BJ (cell line): ENCODE data around the gene SBNO2. TPM values are rescaled to one million over a fixed set of nuclear protein-coding genes. Genes with fewer than 3 reads are reported as not detected.

Experiments used
- CTCF ChIA-PET: fragments of 350-600 bp; formaldehyde crosslinking; extraction: SDS; loops from one replicate; lab custom pipeline; 2021; ENCODE audit warnings: antibody characterized with exemption, inconsistent platforms; lab: Yijun Ruan, JAX
- POLR2A ChIA-PET: fragments of 300-600 bp; sonication (Branson Sonifier 250); formaldehyde crosslinking; extraction: SDS; loops from one replicate; lab custom pipeline; 2021; ENCODE audit warnings: antibody characterized with exemption; lab: Charles Lee
- DNase-seq: peaks from one replicate; pipeline ENCODE4 v3.0.0-alpha.2; 2011; ENCODE audit warnings: low read depth
- H3K27me3 ChIP-seq: 2 replicates; pipeline ENCODE4 v1.6.0; 2011; ENCODE audit warnings: low read length; ENCODE audit not compliant: control insufficient read depth, insufficient read depth
- H3K36me3 ChIP-seq: 2 replicates; pipeline ENCODE4 v1.5.1; 2011; ENCODE audit warnings: low read length; ENCODE audit not compliant: control insufficient read depth, insufficient read depth
- H3K4me3 ChIP-seq: 2 replicates; pipeline ENCODE4 v1.5.1; 2011; ENCODE audit warnings: low read depth, mild to moderate bottlenecking, control low read depth, low read length
- polyA plus RNA-seq: library from polyadenylated mRNA; depleted of rRNA; stranded (reverse); fragments of >200 nt; gene quantifications from 2 replicates; pipeline ENCODE4 v1.2.3, GENCODE V29; 2011
- TF ChIP-seq, protein P1 (sequence below): IDR thresholded peaks from 2 replicates; pipeline ENCODE4 v1.5.1; 2011; ENCODE audit warnings: low read depth, mild to moderate bottlenecking, control low read depth, inconsistent platforms, low read length, moderate library complexity; ENCODE audit not compliant: insufficient read depth

SBNO2 gene
- polyA plus RNA-seq, 1 experiment: 26.1 TPM

DNA sequence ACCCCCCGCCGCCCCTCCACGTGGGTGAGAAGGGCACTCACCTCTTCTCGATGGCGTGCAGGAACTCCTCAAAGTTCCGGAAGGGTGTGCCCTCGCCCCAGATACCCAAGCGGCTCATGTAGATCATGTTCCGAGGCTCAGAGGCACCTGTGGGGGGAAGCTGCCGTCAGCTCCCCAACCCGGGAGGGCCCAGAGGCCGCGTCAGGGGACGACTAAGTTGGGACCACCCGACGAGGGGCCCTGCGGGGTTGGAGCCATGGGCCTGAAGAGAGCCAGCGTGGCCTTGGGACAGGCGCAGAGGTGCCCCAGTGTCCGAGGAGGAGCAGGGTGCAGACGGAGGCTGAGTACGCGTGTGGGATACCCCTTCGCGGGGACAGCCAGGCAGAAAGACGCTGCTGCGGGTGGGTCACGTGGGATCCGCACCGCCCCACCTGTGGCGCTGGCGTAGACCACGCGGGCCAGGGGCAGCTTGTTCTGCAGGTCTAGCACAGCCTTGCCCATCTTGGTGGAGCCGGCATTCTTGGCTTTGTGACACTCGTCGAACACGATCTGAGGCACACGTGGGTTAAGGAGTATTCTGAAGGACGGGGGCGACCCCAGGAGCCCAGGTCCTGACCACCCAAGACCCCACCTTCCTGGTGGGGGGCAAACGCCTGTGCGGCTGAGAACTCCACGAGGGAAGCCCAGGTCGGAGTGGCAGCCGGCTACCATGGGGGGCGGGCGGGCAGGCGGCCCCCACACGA is 54.4 kb downstream of the SBNO2 start:
- POLR2A ChIA-PET: no interaction called here
- CTCF ChIA-PET: interaction anchor here (0.6 to 2.4 kb wide), 3 partner anchors 9 to 196 kb away, joined by 3 to 6 read pairs (median 3); no protein-coding TSS in a partner anchor
- DNase-seq: no peak
- no peak overlapping the region for H3K4me3 ChIP-seq
- H3K36me3 ChIP-seq: peaks cover 65% of the 10 kb centered on the region
- H3K27me3 ChIP-seq: no peaks in the 10 kb centered on the region
- TF ChIP-seq, protein P1, sequence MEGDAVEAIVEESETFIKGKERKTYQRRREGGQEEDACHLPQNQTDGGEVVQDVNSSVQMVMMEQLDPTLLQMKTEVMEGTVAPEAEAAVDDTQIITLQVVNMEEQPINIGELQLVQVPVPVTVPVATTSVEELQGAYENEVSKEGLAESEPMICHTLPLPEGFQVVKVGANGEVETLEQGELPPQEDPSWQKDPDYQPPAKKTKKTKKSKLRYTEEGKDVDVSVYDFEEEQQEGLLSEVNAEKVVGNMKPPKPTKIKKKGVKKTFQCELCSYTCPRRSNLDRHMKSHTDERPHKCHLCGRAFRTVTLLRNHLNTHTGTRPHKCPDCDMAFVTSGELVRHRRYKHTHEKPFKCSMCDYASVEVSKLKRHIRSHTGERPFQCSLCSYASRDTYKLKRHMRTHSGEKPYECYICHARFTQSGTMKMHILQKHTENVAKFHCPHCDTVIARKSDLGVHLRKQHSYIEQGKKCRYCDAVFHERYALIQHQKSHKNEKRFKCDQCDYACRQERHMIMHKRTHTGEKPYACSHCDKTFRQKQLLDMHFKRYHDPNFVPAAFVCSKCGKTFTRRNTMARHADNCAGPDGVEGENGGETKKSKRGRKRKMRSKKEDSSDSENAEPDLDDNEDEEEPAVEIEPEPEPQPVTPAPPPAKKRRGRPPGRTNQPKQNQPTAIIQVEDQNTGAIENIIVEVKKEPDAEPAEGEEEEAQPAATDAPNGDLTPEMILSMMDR: no peak

DNA sequence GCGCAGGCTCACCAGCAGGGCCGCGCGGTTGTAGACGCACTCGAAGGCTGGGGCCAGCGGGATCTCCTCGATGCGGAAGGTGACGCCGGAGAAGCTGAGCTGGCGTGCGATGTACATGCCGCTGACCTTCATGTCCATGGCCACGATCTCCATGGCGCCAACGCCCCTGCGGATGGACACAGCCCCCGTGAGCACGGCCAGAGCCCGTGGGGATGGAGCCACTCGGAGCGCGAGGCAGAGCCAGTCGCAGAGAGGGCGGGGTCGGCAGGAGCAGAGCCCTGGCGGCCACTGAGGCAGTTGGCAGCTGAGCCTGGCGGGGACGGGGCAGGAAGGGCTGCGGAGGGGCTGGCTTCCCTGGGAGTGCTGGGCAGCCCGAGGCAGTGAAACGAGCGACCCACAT is 55.1 kb downstream of the SBNO2 start:
- peaks cover 62% of the 10 kb centered on the region for H3K36me3 ChIP-seq
- TF ChIP-seq, protein P1: no peak
- H3K4me3 ChIP-seq: no peak overlapping the region
- no peaks in the 10 kb centered on the region for H3K27me3 ChIP-seq
- CTCF ChIA-PET: interaction anchor here (1.4 kb wide), 1 partner anchor 10 kb away, joined by 3 read pairs; no protein-coding TSS in a partner anchor
- POLR2A ChIA-PET: no interaction called here
- no peak for DNase-seq

DNA sequence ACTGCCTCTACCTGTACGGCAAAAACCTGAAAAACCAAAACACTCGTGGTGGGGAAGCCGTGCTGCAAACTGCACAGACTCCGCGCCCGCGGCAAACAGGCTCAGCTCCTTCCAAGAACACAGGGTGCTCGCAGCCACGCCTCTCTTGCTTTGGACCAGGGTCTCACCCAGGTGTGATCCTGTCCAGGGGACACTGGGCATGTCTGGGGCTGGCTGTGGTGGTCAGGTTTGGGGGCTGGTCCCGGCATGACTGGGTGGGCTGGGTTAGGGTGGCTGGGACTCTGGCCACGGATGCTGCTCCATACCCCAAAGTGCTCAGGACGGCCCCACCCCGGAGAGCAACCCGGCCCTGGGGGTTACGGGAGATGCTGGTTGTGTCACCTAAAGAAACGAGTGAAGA is 56.4 kb downstream of the SBNO2 start:
- POLR2A ChIA-PET: no interaction called here
- H3K36me3 ChIP-seq: peaks cover 61% of the 10 kb centered on the region
- CTCF ChIA-PET: no interaction called here
- TF ChIP-seq, protein P1: no peak
- no peak overlapping the region for H3K4me3 ChIP-seq
- no peaks in the 10 kb centered on the region for H3K27me3 ChIP-seq
- DNase-seq: no peak

DNA sequence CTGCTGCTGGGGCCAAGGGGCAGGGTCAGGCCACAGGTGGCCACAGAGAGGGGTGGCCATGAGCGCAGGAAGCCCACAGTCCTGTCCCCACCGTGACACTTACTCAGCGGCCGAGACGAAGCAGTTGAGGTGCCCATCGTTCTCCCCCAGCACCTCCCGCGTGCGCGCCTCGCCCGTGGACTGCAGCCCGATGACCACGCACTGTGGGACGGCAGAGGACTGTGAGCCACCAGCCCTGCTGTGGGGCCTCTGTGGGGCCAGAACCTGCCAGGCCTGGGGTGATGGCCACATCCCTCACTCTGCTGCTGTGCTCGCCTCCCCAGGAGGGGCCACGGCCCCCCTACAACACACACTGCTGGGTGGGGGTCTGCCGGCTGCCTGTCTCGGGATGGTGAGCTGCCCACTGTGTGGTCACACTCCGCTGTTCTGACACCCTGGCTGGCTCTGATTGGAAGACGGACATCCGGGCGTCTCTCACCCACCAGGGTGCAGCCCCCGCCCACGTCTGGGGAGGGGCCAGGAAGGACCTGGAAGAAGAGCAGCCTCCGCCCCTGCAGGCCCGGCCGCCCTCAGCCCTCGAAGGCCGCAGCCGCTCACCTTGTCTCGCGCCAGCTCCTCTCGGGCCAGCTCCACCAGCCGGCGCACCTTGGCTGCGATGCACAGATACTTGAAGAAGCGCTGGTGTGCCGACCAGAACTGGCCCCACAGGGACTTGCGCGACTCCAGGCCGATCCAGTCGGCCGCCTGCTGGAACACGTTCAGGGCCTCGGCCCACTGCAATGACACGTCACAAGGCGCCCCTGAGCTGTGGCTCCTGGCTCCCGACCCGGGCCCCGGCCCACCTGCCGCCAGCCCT is 57.1 kb downstream of the SBNO2 start:
- POLR2A ChIA-PET: no interaction called here
- TF ChIP-seq, protein P1: no peak
- CTCF ChIA-PET: interaction anchor here (0.6 kb wide), 1 partner anchor 124 kb away, joined by 3 read pairs; no protein-coding TSS in a partner anchor
- no peak for DNase-seq
- Histone ChIP-seq H3K4me3 (no peak overlapping the region), H3K27me3 (no peaks in the 10 kb centered on the region), H3K36me3 (peaks cover 61% of the 10 kb centered on the region)
